Skeletal muscle satellite cell (primary cell): ENCODE measurements around the gene APIP.
"Not testable (repeated sequence)": the region's sequence is repeated elsewhere in the genome, so short reads cannot be mapped to it uniquely, and the experiment has no call there.

Experiments used
- H3K27me3 ChIP-seq: 2 replicates; pipeline ENCODE4 v1.7.0; 2013; ENCODE audit warnings: low read length; ENCODE audit not compliant: control insufficient read depth, insufficient read depth
- H3K36me3 ChIP-seq: 2 replicates; pipeline ENCODE4 v1.7.0; 2013; ENCODE audit warnings: mild to moderate bottlenecking, control low read depth, low read length; ENCODE audit not compliant: insufficient read depth
- H3K4me1 ChIP-seq: 2 replicates; pipeline ENCODE4 v1.7.0; 2013; ENCODE audit warnings: low read length; ENCODE audit not compliant: control insufficient read depth, insufficient read depth
- H3K4me2 ChIP-seq: 2 replicates; pipeline ENCODE4 v1.7.0; 2013; ENCODE audit warnings: mild to moderate bottlenecking, low read length
- H3K4me3 ChIP-seq: 2 replicates; pipeline ENCODE4 v1.7.0; 2013; ENCODE audit warnings: low read length
- H3K9ac ChIP-seq: 2 replicates; pipeline ENCODE4 v1.7.0; 2013; ENCODE audit warnings: mild to moderate bottlenecking, low read depth, low read length, moderate library complexity
- H3K9me3 ChIP-seq: replicated peaks from 2 replicates; pipeline ENCODE4 v1.7.0; 2013; ENCODE audit warnings: mild to moderate bottlenecking, control low read depth, low read length

APIP gene

DNA sequence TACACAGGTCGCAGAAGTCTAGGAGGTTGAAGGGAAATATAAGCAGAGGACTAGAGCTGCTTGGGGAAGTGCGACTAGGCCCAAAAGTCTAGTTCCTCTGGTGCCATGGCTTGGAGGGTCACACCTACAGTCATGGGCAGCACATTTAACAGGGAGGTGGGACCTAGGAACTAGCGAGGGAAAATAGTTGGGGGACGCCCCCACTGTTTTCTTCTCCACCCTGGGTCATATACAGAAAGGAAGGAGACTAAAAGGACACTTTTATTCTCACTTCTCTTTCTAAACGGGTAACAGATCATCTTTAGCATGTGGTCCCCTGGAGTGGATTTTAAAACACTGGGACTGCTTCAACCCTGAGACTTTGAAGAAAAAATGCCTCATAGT is 16.6 kb downstream of the APIP start:
- Histone ChIP-seq H3K4me2 (no peak overlapping the region), H3K4me3 (no peak overlapping the region), H3K4me1 (no peaks in the 10 kb centered on the region), H3K36me3 (no peaks in the 10 kb centered on the region), H3K27me3 (no peaks in the 10 kb centered on the region), H3K9ac (no peak overlapping the region), H3K9me3 (peaks cover 16% of the 10 kb centered on the region)

DNA sequence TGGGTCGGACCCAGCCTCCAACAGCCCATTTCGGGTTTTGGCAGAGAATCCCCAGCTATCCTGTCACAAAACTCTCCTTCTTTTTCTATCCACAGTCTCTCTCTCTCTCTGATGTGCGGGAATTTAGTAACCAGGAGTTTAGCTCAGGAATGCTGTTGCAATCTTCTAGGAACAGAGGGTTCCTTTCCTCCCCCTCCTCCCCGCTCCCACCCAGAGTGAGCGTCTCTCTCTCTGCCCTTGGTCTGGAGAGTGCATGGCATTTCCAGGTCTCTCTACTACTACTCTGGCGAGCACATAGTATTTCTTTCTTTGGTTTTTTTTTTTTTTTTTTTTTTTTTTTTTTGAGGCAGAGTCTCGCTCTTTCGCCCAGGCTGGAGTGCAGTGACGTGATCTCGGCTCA is 17.7 kb downstream of the APIP start:
- Histone ChIP-seq H3K36me3 (no peaks in the 10 kb centered on the region), H3K4me2 (no peak overlapping the region), H3K27me3 (no peaks in the 10 kb centered on the region), H3K4me1 (no peaks in the 10 kb centered on the region), H3K9ac (no peak overlapping the region), H3K4me3 (no peak overlapping the region), H3K9me3 (peaks cover 16% of the 10 kb centered on the region)

DNA sequence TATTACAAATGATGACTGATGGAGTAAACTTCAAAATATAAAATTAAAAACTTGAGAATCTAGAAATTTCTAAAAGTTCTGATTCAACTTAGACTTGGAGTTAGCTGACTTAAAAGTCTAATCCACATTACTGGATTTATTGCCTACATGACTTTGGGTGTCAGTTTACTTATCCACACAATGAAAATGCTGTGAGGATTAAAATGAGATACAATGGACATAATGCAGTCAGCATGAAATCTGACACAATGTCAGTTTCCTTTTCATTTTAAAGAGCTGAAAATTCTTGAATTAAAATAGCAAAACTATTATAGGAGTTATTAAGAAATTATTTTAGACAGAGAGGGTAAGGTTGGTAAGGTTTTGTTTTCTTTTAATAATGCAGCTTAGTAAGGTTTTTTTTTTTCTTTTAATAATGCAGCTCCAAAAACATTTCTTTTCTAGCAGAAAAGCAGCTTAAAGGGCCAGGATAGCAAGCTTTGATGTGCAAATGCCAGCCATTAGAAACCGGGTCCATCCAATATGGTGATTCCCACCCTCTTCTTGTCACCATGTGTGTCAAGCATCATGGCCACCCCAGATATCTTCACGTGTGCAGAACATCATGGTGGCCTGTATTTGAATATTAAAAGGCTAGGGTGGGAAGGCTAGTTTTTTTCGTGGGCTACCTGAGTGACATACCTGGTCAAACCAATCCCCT is 18.9 kb downstream of the APIP start:
- Histone ChIP-seq H3K36me3 (no peaks in the 10 kb centered on the region), H3K9me3 (peaks cover 16% of the 10 kb centered on the region), H3K4me1 (no peaks in the 10 kb centered on the region), H3K9ac (no peak overlapping the region), H3K4me2 (no peak overlapping the region), H3K27me3 (no peaks in the 10 kb centered on the region), H3K4me3 (no peak overlapping the region)

DNA sequence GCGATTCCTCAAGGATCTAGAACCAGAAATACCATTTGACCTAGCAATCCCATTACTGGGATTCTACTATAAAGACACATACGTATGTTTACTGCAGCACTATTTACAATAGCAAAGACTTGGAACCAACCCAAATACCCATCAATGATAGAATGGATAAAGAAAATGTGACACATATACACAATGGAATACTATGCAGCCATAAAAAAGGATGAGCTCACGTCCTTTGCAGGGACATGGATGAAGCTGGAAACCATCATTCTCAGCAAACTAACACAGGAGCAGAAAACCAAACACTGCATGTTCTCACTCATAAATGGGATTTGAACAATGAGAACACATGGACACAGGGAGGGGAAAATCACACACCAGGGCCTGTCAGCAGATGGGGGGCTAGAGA is 20.0 kb downstream of the APIP start:
- H3K9me3 ChIP-seq: peaks cover 16% of the 10 kb centered on the region
- H3K4me2 ChIP-seq, H3K9ac ChIP-seq, H3K4me3 ChIP-seq, H3K4me1 ChIP-seq, H3K27me3 ChIP-seq, H3K36me3 ChIP-seq: not testable (repeated sequence)

DNA sequence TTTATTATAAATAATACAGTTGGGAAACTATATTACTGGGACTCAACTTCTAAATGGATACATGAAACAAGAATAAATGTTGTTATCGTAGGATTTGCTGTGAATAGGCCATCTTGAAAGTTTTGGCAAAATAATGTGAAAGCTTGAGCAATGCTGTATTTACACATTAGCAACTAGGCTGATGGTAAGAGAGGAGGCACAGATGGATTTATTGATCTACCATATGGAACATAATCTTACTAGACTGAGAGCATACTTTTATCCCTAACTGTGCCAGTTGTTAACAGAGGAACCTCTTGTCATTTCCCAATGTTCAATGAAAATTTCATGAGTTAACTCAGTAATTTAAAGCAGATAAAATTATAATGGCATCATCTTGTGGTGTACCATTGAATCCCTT is 22.8 kb downstream of the APIP start:
- Histone ChIP-seq H3K4me1 (no peaks in the 10 kb centered on the region), H3K27me3 (no peaks in the 10 kb centered on the region), H3K4me2 (no peak overlapping the region), H3K4me3 (no peak overlapping the region), H3K9me3 (no peaks in the 10 kb centered on the region), H3K36me3 (peaks cover 1% of the 10 kb centered on the region), H3K9ac (no peak overlapping the region)

- no peak overlapping the region for H3K9ac ChIP-seq
- H3K9me3 ChIP-seq: no peaks in the 10 kb centered on the region
- no peaks in the 10 kb centered on the region for H3K27me3 ChIP-seq
- H3K4me3 ChIP-seq: no peak overlapping the region
- no peak overlapping the region for H3K4me2 ChIP-seq
- peaks cover 8% of the 10 kb centered on the region for H3K36me3 ChIP-seq
- no peaks in the 10 kb centered on the region for H3K4me1 ChIP-seq
These were observed 24.6 kb downstream of the APIP start for GRCh38 chr11:34891611-34892010.

DNA sequence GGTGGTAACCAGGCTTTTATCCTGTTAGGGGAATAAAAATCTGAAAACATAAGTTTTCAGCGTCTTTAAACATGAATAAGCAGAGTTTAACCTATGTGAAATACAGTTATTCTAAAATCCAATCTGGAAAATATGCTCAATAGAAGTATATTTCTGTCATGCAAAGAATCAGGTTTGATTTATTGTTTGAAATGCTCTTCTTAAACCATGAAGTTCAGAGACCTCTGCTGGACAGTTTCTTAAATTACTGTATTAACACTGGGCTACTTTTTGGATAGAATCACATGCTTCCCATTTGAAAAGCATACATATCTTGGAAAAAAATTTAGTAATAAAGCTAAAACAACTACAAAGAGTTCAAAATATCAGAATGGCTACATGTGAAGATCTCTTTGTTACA is 25.4 kb downstream of the APIP start:
- no peak overlapping the region for H3K9ac ChIP-seq
- H3K36me3 ChIP-seq: peaks cover 8% of the 10 kb centered on the region
- H3K27me3 ChIP-seq: no peaks in the 10 kb centered on the region
- no peak overlapping the region for H3K4me3 ChIP-seq
- no peak overlapping the region for H3K4me2 ChIP-seq
- no peaks in the 10 kb centered on the region for H3K4me1 ChIP-seq
- no peaks in the 10 kb centered on the region for H3K9me3 ChIP-seq

DNA sequence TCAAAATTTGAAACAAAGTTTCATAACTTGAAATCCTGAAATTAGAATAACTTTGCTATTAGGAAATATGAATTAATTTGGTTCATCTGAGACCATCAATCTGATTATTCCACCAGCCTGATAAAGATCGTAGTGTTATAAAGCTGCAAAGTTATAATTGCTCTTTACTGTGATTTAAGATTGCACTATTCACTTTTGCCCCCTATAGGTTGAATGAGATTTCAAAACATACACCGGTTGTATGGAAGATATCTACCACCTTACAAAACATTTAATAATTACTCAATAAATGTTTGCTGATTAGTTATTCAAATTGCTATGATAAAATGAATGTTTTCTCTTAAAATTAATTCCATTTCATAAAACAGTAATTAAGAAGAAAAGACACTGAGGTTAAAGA is 26.1 kb downstream of the APIP start:
- Histone ChIP-seq H3K4me2 (no peak overlapping the region), H3K9me3 (no peaks in the 10 kb centered on the region), H3K4me1 (no peaks in the 10 kb centered on the region), H3K36me3 (peaks cover 8% of the 10 kb centered on the region), H3K9ac (no peak overlapping the region), H3K27me3 (no peaks in the 10 kb centered on the region), H3K4me3 (no peak overlapping the region)

DNA sequence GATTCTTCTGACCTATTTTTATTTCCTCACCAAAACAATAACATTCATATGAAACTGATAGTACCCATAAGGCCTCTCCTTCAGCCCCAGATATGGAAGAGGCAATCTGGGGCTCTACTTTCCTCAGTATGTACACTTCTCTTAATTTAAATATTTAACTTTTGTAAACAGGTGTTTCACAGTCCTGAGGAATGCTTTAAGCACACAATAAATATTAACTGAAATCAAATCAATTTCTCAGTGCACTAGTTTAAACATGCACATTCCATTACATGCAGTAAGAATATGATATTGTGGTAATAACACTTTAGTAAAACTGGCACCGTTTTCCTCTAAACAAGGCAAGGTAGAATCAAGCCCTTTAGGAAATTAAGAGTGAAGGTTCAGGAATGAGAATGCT is 28.9 kb downstream of the APIP start:
- H3K9me3 ChIP-seq: no peaks in the 10 kb centered on the region
- no peaks in the 10 kb centered on the region for H3K27me3 ChIP-seq
- no peak overlapping the region for H3K4me2 ChIP-seq
- H3K4me3 ChIP-seq: no peak overlapping the region
- H3K4me1 ChIP-seq: no peaks in the 10 kb centered on the region
- no peak overlapping the region for H3K9ac ChIP-seq
- peaks cover 12% of the 10 kb centered on the region for H3K36me3 ChIP-seq

DNA sequence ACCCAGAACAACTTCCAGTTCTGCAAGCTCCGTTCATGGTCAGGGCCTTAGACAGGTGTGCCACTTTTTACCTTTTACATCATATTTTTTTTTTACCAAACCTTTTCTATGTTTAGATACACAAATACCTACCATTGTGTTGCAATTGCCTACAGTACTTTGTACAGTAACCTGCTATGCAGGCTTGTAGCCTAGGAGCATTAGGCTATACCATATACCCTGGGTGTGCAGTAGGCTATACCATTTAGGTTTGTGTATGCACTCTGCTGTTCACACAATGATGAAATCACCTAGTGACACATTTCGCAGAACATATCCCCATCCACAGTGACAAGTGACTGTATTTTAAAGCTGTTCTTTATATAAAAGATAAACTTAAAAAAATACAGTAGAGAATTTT is 29.6 kb downstream of the APIP start:
- Histone ChIP-seq H3K4me2 (no peak overlapping the region), H3K4me1 (no peaks in the 10 kb centered on the region), H3K36me3 (peaks cover 12% of the 10 kb centered on the region), H3K4me3 (no peak overlapping the region), H3K9me3 (no peaks in the 10 kb centered on the region), H3K9ac (no peak overlapping the region), H3K27me3 (no peaks in the 10 kb centered on the region)

DNA sequence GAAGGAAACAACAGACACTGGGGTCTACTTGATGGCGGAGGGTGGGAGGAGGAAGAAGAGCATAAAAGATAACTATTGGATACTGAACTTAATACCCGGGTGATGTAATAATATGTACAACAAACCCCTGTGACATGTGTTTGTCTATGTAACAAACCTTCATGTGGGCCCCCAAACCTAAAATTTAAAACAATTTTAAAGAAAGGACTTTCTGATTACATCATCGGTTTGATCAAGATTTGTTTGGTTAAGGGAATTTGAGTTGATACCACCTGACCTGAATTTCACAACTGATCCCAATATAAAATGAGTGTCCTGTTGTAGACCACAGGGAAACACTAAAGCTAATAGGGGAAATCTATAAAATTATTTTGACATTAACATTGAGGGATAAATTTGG is 34.3 kb downstream of the APIP start:
- peaks cover 3% of the 10 kb centered on the region for H3K36me3 ChIP-seq
- no peaks in the 10 kb centered on the region for H3K4me1 ChIP-seq
- H3K9ac ChIP-seq: no peak overlapping the region
- no peaks in the 10 kb centered on the region for H3K9me3 ChIP-seq
- no peaks in the 10 kb centered on the region for H3K27me3 ChIP-seq
- no peak overlapping the region for H3K4me2 ChIP-seq
- no peak overlapping the region for H3K4me3 ChIP-seq

GRCh38 chr11:34877375-34877975 is 38.7 kb downstream of the APIP start:
- no peaks in the 10 kb centered on the region for H3K27me3 ChIP-seq
- H3K4me3 ChIP-seq: no peak overlapping the region
- H3K4me2 ChIP-seq: no peak overlapping the region
- H3K4me1 ChIP-seq: no peaks in the 10 kb centered on the region
- H3K9ac ChIP-seq: no peak overlapping the region
- H3K9me3 ChIP-seq: no peaks in the 10 kb centered on the region
- H3K36me3 ChIP-seq: no peaks in the 10 kb centered on the region
